Kidney epithelial cell (primary cell): Measurements from ENCODE around the gene SH3BGR. TPM values are rescaled to one million over a fixed set of nuclear protein-coding genes. Genes with fewer than 3 reads are reported as not detected.
"Not testable (repeated sequence)": the region's sequence is repeated elsewhere in the genome, so short reads cannot be mapped to it uniquely, and the experiment has no call there.

Source experiments
- DNase-seq: peaks from one replicate; pipeline ENCODE4 v3.0.0-alpha.2; 2010; ENCODE audit warnings: low read depth
- H3K27me3 ChIP-seq: 2 replicates; pipeline ENCODE4 v1.6.0; 2011; ENCODE audit warnings: low read length; ENCODE audit not compliant: control insufficient read depth, insufficient read depth
- H3K36me3 ChIP-seq: 2 replicates; pipeline ENCODE4 v1.5.1; 2011; ENCODE audit warnings: low read length; ENCODE audit not compliant: control insufficient read depth, insufficient read depth
- H3K4me3 ChIP-seq: 2 replicates; pipeline ENCODE4 v1.5.1; 2011; ENCODE audit warnings: low read depth, mild to moderate bottlenecking, control low read depth, low read length
- CTCF ChIP-seq: IDR thresholded peaks from 2 replicates; pipeline ENCODE4 v1.5.1; 2011; ENCODE audit warnings: mild to moderate bottlenecking, moderate library complexity, low read length, control low read depth, inconsistent platforms; ENCODE audit not compliant: insufficient read depth, poor library complexity, severe bottlenecking
- total RNA-seq: library from RNA; depleted of rRNA; stranded (reverse); fragments of >200 nt; gene quantifications from 2 replicates; pipeline ENCODE4 v1.2.3, GENCODE V29; 2015

SH3BGR gene
- total RNA-seq, 1 donor from 2014 or later, result 6.9 TPM

- no peak for TF ChIP-seq CTCF
- Histone ChIP-seq H3K36me3 (no peaks in the 10 kb centered on the region), H3K27me3 (no peaks in the 10 kb centered on the region), H3K4me3 (no peak overlapping the region)
- DNase-seq, result no peak
Measured at GRCh38 chr21:39535646-39536437, 84.1 kb downstream of the SH3BGR start.

GRCh38 chr21:39536835-39537234 is 85.1 kb downstream of the SH3BGR start:
- no peak for DNase-seq
- no peaks in the 10 kb centered on the region for H3K27me3 ChIP-seq
- H3K4me3 ChIP-seq, result no peak overlapping the region
- H3K36me3 ChIP-seq, result no peaks in the 10 kb centered on the region
- TF ChIP-seq CTCF, result no peak

- H3K27me3 ChIP-seq, result no peaks in the 10 kb centered on the region
- DNase-seq, result no peak
- TF ChIP-seq CTCF, result no peak
Measured at GRCh38 chr21:39537571-39537970, 85.8 kb downstream of the SH3BGR start.

GRCh38 chr21:39538453-39539042 is 86.8 kb downstream of the SH3BGR start:
- no peak overlapping the region for H3K4me3 ChIP-seq
- H3K27me3 ChIP-seq, result no peaks in the 10 kb centered on the region
- H3K36me3 ChIP-seq, result no peaks in the 10 kb centered on the region
- DNase-seq, result no peak
- no peak for TF ChIP-seq CTCF

More at GRCh38 chr21:39537571-39537970, 85.8 kb downstream of the SH3BGR start:
- no peaks in the 10 kb centered on the region for H3K36me3 ChIP-seq
- H3K4me3 ChIP-seq, result no peak overlapping the region

- not testable (repeated sequence) for H3K4me3 ChIP-seq, H3K27me3 ChIP-seq, H3K36me3 ChIP-seq, DNase-seq
Measured at GRCh38 chr21:39540367-39540766, 88.6 kb downstream of the SH3BGR start.

- DNase-seq, result no peak
- H3K36me3 ChIP-seq, result no peaks in the 10 kb centered on the region
- TF ChIP-seq CTCF, result no peak
- H3K4me3 ChIP-seq, result no peak overlapping the region
- H3K27me3 ChIP-seq, result no peaks in the 10 kb centered on the region
Measured at GRCh38 chr21:39542736-39543135, 91.0 kb downstream of the SH3BGR start.
